HCT116 (cell line): ENCODE data around the gene LAS1L. TPM values are rescaled to one million over a fixed set of nuclear protein-coding genes. Genes with fewer than 3 reads are reported as not detected.
"Not testable (repeated sequence)": the region's sequence is repeated elsewhere in the genome, so short reads cannot be mapped to it uniquely, and the experiment has no call there.

Experiments
- ATAC-seq: fragments of 200-7000 bp; cut with Tn5 transposase; 2 replicates; pipeline ENCODE4 v1.9.1; 2020; ENCODE audit warnings: mild to moderate bottlenecking, moderate library complexity
- BruUV-seq: library from RNA; stranded (reverse); fragments of 400-500 nt; replicated peaks from 2 replicates; lab custom pipeline; 2021; lab: Mats Ljungman, UMichigan
- CTCF ChIA-PET: fragments of 300-600 bp; sonication (Branson Sonifier 250); formaldehyde crosslinking; loops from one replicate; lab custom pipeline; 2021; ENCODE audit warnings: antibody characterized with exemption; lab: Charles Lee
- POLR2A ChIA-PET: fragments of 300-600, 350-600 bp; sonication (Branson Sonifier 250); formaldehyde crosslinking; loops from one replicate; lab custom pipeline; 2021; ENCODE audit warnings: antibody characterized with exemption; lab: Charles Lee
- RAD21 ChIA-PET, 2 experiments: fragments of 300-600 bp; sonication (Branson Sonifier 250); formaldehyde crosslinking; loops; one replicate each; lab custom pipeline; 2023; ENCODE audit warnings: low total read pairs in 2 of 2; ENCODE audit not compliant: uncharacterized antibody in 2 of 2, unreplicated experiment in 2 of 2, low non-redundant PET in 1 of 2; lab: Charles Lee
- DNase-seq: peaks from one replicate; pipeline ENCODE4 v3.0.0-alpha.2; 2010; ENCODE audit warnings: low read depth, low spot score
- H2AFZ ChIP-seq: fragments of 200-600 bp; shearing (Covaris generic), sonication (generic); 2 replicates; pipeline ENCODE4 v1.6.1; 2017; ENCODE audit warnings: low read depth, mixed run types, mixed read lengths, antibody characterized with exemption, low read length; ENCODE audit not compliant: poor library complexity, severe bottlenecking
- H3K27ac ChIP-seq: 2 replicates; pipeline ENCODE4 v1.5.1; 2012; ENCODE audit warnings: low read depth, low read length
- H3K27me3 ChIP-seq: fragments of 200-600 bp; sonication (generic); 2 replicates; pipeline ENCODE4 v1.6.1; 2016; ENCODE audit warnings: mixed run types, low read length, mixed read lengths; ENCODE audit not compliant: insufficient read depth
- H3K36me3 ChIP-seq, 2 experiments: fragments of 200-500 bp in 1 of 2; fragments of 200-600 bp in 1 of 2; sonication (Bioruptor generic) in 1 of 2; sonication (generic) in 1 of 2; 2 replicates each; pipeline versions ENCODE4 v1.5.1 to v1.6.1; 2014 to 2016; ENCODE audit warnings: low read length in 2 of 2, inconsistent platforms in 1 of 2, mixed read lengths in 1 of 2, mixed run types in 1 of 2; ENCODE audit not compliant: insufficient read depth in 2 of 2, control insufficient read depth in 1 of 2
- H3K4me1 ChIP-seq, 2 experiments: fragments of 200-600 bp in 1 of 2; sonication (generic) in 1 of 2; 2 replicates each; pipeline versions ENCODE4 v1.5.1 to v1.6.1; 2012 to 2017; ENCODE audit warnings: low read length in 2 of 2, inconsistent platforms in 1 of 2, mild to moderate bottlenecking in 1 of 2, mixed read lengths in 1 of 2, mixed run types in 1 of 2, moderate library complexity in 1 of 2; ENCODE audit not compliant: insufficient read depth in 2 of 2, control insufficient read depth in 1 of 2
- H3K4me2 ChIP-seq: fragments of 200-600 bp; sonication (generic); 2 replicates; pipeline ENCODE4 v1.6.1; 2017; ENCODE audit warnings: mixed run types, low read length, mixed read lengths
- H3K4me3 ChIP-seq, 2 experiments: fragments of 200-600 bp in 1 of 2; sonication (generic) in 1 of 2; replicated peaks in 1 of 2; 2 replicates each; pipeline ENCODE4 v1.5.1; 2011 to 2016; ENCODE audit warnings: low read length in 2 of 2, control low read depth in 1 of 2, low read depth in 1 of 2, mild to moderate bottlenecking in 1 of 2, mixed read lengths in 1 of 2, mixed run types in 1 of 2
- H3K79me2 ChIP-seq: fragments of 200-600 bp; sonication (generic); 2 replicates; pipeline ENCODE4 v1.6.1; 2017; ENCODE audit warnings: mild to moderate bottlenecking, mixed run types, low read length, moderate library complexity, mixed read lengths; ENCODE audit not compliant: insufficient read depth
- H3K9ac ChIP-seq: fragments of 200-600 bp; sonication (generic); 2 replicates; pipeline ENCODE4 v1.6.1; 2016; ENCODE audit warnings: low read length, mixed read lengths
- H3K9me2 ChIP-seq: fragments of 200-600 bp; sonication (generic), shearing (Covaris generic); 2 replicates; pipeline ENCODE4 v1.6.1; 2017; ENCODE audit warnings: mixed run types, mild to moderate bottlenecking, moderate library complexity; ENCODE audit not compliant: insufficient read depth
- H3K9me3 ChIP-seq, 2 experiments: fragments of 200-500 bp in 1 of 2; fragments of 200-600 bp in 1 of 2; sonication (Bioruptor generic) in 1 of 2; sonication (generic) in 1 of 2; 2 replicates each; pipeline ENCODE4 v1.6.1; 2014 to 2017; ENCODE audit warnings: low read length in 2 of 2, mixed read lengths in 2 of 2, inconsistent platforms in 1 of 2, low read depth in 1 of 2, mild to moderate bottlenecking in 1 of 2, mixed run types in 1 of 2, moderate library complexity in 1 of 2; ENCODE audit not compliant: control insufficient read depth in 1 of 2, insufficient read depth in 1 of 2
- H4K20me1 ChIP-seq: fragments of 200-600 bp; sonication (generic), shearing (Covaris generic); 2 replicates; pipeline ENCODE4 v1.6.1; 2017; ENCODE audit warnings: mixed run types, mild to moderate bottlenecking, moderate library complexity; ENCODE audit not compliant: insufficient read depth
- EZH2phosphoT487 ChIP-seq: fragments of 200-600 bp; IDR thresholded peaks from 2 replicates; pipeline ENCODE4 v1.6.1; 2018; ENCODE audit warnings: antibody characterized with exemption, borderline replicate concordance
- FOSL1 ChIP-seq: IDR thresholded peaks from 2 replicates; pipeline ENCODE4 v1.6.1; 2012; ENCODE audit warnings: low read depth
- POLR2AphosphoS5 ChIP-seq: IDR thresholded peaks from 2 replicates; pipeline ENCODE4 v1.6.1; 2011; ENCODE audit warnings: mild to moderate bottlenecking, low read depth, low read length, moderate library complexity
- SIN3A ChIP-seq: IDR thresholded peaks from 2 replicates; pipeline ENCODE4 v1.6.1; 2012; ENCODE audit warnings: low read depth
- ZNF274 ChIP-seq: fragments of 200-500 bp; sonication (Bioruptor generic); IDR thresholded peaks from 2 replicates; pipeline ENCODE4 v1.6.1; 2014; ENCODE audit warnings: mild to moderate bottlenecking, low read depth, low read length, inconsistent platforms
- intact Hi-C: fragments of 100-400 bp; cut with micrococcal nuclease; formaldehyde crosslinking; loops from 2 replicates; pipeline ENCODE4 v1.10.0; 2022
- total RNA-seq: library from RNA; stranded (reverse); gene quantifications from one replicate; pipeline ENCODE4 v1.2.1, GENCODE V29; 2021; ENCODE audit not compliant: unreplicated experiment

The LAS1L gene
- total RNA-seq, 1 experiment from 2014 or later = 47.7 TPM

DNA sequence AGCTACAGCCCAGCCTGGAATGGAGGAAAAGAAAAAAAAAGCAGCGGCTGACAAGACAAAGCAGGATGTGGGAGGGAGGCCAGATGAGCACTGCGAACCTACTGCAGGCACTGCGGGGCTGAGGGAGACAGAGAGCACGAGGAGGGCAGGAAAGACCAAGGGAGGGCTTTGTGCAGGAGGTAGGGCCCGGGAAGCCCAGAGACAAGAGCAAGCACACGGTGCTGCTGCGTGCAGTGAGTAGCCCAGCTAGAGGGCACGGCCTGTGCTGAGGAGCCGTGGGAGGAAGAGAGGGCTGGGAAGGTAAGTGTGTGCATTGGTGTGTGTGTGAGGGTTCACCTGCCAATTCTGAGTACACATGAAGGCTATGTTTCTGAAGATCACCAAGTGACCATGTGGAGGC lies 15.6 kb downstream of the LAS1L start:
- RAD21 ChIA-PET, H2AFZ ChIP-seq, H3K79me2 ChIP-seq, DNase-seq, CTCF ChIA-PET, H3K4me2 ChIP-seq, H3K9me3 ChIP-seq, H3K4me1 ChIP-seq, H4K20me1 ChIP-seq, H3K4me3 ChIP-seq, H3K9ac ChIP-seq, H3K27ac ChIP-seq, intact Hi-C loops, H3K27me3 ChIP-seq, POLR2A ChIA-PET, H3K36me3 ChIP-seq, BruUV-seq, H3K9me2 ChIP-seq, ATAC-seq: not testable (repeated sequence)

DNA sequence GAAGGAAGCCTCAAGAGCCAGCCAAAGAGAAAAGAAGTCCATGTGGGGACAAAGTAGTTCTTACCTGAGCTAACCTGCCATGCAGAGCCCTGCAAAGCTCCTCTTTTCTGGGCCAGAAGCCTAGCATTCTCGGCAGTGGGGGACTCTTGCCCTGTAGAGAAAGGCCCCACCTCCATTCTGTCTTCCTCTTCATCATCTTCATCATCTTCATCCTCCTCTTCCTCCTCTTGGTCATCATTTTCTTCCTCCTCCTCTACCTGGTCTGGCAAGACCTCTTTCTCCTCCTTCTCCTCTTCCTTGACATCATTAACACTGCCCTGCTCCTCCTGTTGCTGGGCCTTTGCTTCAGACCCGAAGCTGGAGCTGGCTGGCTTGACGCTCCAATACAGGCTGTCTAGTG lies 16.7 kb downstream of the LAS1L start:
- Histone ChIP-seq H3K27me3 (no peaks in the 10 kb centered on the region), H3K79me2 (no peaks in the 10 kb centered on the region), H3K4me1 (no peaks in the 10 kb centered on the region), H3K9me3 (no peaks in the 10 kb centered on the region), H3K27ac (no peak overlapping the region), H3K4me2 (no peak overlapping the region), H3K36me3 (no peaks in the 10 kb centered on the region; a peak in 2 of 4 replicates), H4K20me1 (no peaks in the 10 kb centered on the region), H2AFZ (no peak overlapping the region), H3K9ac (no peak overlapping the region), H3K4me3 (no peak overlapping the region), H3K9me2 (no peaks in the 10 kb centered on the region)
- BruUV-seq = no TSS peak
- ChIA-PET CTCF (no interaction called here), RAD21 (no interaction called here), POLR2A (no interaction called here)
- no peak for DNase-seq
- TF ChIP-seq ZNF274 (no peak), FOSL1 (no peak), EZH2phosphoT487 (no peak), POLR2AphosphoS5 (no peak), SIN3A (no peak)
- ATAC-seq = no peak
- intact Hi-C loops = no loop called here
